Muscle of leg (tissue), 11 donors: Measurements from ENCODE around the gene TRRAP. TPM values are rescaled to one million over a fixed set of nuclear protein-coding genes. Genes with fewer than 3 reads are reported as not detected.

Experiments used
- DNase-seq: peaks from one replicate; pipeline ENCODE4 v3.0.0; 2013
- H3K27ac ChIP-seq: one replicate; pipeline ENCODE4 v1.5.1; 2013; ENCODE audit warnings: mild to moderate bottlenecking, low read length, control low read depth
- H3K27me3 ChIP-seq: one replicate; pipeline ENCODE4 v1.6.1; 2013; ENCODE audit warnings: low read length; ENCODE audit not compliant: control insufficient read depth, insufficient read depth
- H3K36me3 ChIP-seq: one replicate; pipeline ENCODE4 v1.6.1; 2013; ENCODE audit warnings: low read length; ENCODE audit not compliant: control insufficient read depth, insufficient read depth
- H3K4me1 ChIP-seq: one replicate; pipeline ENCODE4 v1.6.1; 2013; ENCODE audit warnings: low read length; ENCODE audit not compliant: control insufficient read depth, insufficient read depth
- H3K4me3 ChIP-seq: one replicate; pipeline ENCODE4 v1.5.1; 2013; ENCODE audit warnings: low read length, control low read depth
- H3K9me3 ChIP-seq: replicated peaks from 2 replicates; pipeline ENCODE4 v1.6.1; 2013; ENCODE audit warnings: low read depth, low read length; ENCODE audit not compliant: control insufficient read depth
- WGBS: methylation state at CpG from one replicate; pipeline ENCODE4 v1.1.5; 2013; ENCODE audit warnings: missing lambda C conversion rate; ENCODE audit not compliant: insufficient coverage; 5-methylcytosine and 5-hydroxymethylcytosine counted together
- polyA plus RNA-seq, 8 donors: library from polyadenylated mRNA; unstranded; fragments of 120-200 nt; gene quantifications; one replicate each; pipeline versions ENCODE4 v1.2.1 to v1.2.3, GENCODE V29; 2013; ENCODE audit warnings: inconsistent platforms in 1 of 8, low replicate concordance in 1 of 8; ENCODE audit not compliant: insufficient read length in 8 of 8, insufficient read depth in 1 of 8
- total RNA-seq: library from RNA; stranded (reverse); fragments of 120-200 nt; gene quantifications from one replicate; pipeline ENCODE4 v1.2.4, GENCODE V29; 2013

TRRAP gene
- total and polyA plus RNA-seq, 9 donors, result 13.6 to 30.3 (median 24.3) TPM

DNA sequence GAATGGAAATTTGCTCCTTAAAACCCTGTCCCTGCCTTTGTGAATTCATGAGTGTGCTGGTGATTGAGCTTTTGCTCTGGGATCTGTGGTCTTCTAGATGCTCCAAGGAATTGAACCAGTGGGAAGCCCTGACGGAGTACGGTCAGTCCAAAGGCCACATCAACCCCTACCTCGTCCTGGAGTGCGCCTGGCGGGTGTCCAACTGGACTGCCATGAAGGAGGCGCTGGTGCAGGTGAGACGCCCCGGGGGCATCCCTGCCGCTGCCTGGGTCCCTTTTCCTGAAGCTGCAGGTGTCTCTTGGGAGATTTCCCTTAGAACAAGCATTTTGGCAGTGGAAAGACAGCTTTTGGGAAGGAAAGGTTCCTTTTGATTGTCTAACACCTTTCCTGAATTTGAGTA is 100.3 kb downstream of the TRRAP start:
- Histone ChIP-seq H3K4me1 (no peaks in the 10 kb centered on the region), H3K4me3 (no peak overlapping the region), H3K27ac (no peak overlapping the region), H3K9me3 (no peaks in the 10 kb centered on the region), H3K27me3 (no peaks in the 10 kb centered on the region), H3K36me3 (peaks cover 85% of the 10 kb centered on the region)
- 93% methylated on average over 8 of the region's 9 CpGs for WGBS
- no peak for DNase-seq

GRCh38 chr7:98981701-98982100 is 103.4 kb downstream of the TRRAP start:
- WGBS, result 93% methylated on average over 23 of the region's 23 CpGs
- Histone ChIP-seq H3K9me3 (no peaks in the 10 kb centered on the region), H3K36me3 (peaks cover 77% of the 10 kb centered on the region), H3K27me3 (no peaks in the 10 kb centered on the region), H3K27ac (no peak overlapping the region), H3K4me1 (no peaks in the 10 kb centered on the region), H3K4me3 (no peak overlapping the region)
- DNase-seq, result no peak

DNA sequence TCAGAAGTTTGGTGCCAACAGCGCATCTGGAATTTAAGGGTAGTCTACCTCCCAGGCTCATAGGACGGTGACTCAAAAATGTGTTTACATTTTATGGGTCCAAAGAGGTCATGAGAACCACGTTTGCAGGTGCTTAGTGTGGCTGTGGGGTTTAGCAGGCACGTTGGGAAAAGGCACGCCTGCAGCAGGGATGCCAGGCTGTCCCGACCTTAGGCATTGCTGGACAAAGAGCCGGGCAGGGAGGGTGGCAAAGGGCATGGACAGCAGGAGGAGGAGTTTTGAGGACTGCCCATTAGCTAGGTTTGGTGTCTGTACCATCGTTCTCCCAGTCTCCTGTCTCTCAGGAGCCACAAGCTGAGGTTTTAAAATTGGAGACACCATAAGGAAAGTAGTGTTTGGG is 104.4 kb downstream of the TRRAP start:
- H3K27ac ChIP-seq, result no peak overlapping the region
- 89% methylated on average over 8 of the region's 8 CpGs for WGBS
- peaks cover 68% of the 10 kb centered on the region for H3K36me3 ChIP-seq
- no peaks in the 10 kb centered on the region for H3K4me1 ChIP-seq
- no peak overlapping the region for H3K4me3 ChIP-seq
- H3K27me3 ChIP-seq, result no peaks in the 10 kb centered on the region
- H3K9me3 ChIP-seq, result no peaks in the 10 kb centered on the region
- DNase-seq, result no peak

DNA sequence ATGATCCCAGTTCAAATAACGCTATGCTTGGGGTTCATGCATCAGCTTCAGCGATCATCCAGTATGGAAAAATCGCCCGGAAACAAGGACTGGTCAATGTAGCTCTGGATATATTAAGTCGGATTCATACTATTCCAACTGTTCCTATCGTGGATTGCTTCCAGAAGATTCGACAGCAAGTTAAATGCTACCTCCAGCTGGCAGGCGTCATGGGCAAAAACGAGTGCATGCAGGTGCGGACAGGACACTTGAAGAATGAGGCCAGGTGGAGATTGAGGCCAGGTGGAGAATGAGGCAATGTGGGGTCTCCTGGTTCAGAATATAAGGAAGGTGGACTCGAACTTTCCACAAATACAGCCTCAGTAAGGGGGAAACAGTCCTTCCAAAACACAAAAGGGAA is 105.8 kb downstream of the TRRAP start:
- H3K4me1 ChIP-seq, result no peaks in the 10 kb centered on the region
- DNase-seq, result no peak
- H3K27me3 ChIP-seq, result no peaks in the 10 kb centered on the region
- H3K27ac ChIP-seq, result no peak overlapping the region
- no peaks in the 10 kb centered on the region for H3K9me3 ChIP-seq
- H3K36me3 ChIP-seq, result peaks cover 67% of the 10 kb centered on the region
- H3K4me3 ChIP-seq, result no peak overlapping the region
- WGBS, result 88% methylated on average over 6 of the region's 11 CpGs

GRCh38 chr7:98985406-98985805 is 107.1 kb downstream of the TRRAP start:
- Histone ChIP-seq H3K27ac (no peak overlapping the region), H3K27me3 (no peaks in the 10 kb centered on the region), H3K4me1 (no peaks in the 10 kb centered on the region), H3K4me3 (no peak overlapping the region), H3K36me3 (peaks cover 70% of the 10 kb centered on the region), H3K9me3 (no peaks in the 10 kb centered on the region)
- DNase-seq, result no peak
- WGBS, result 92% methylated on average over 2 of the region's 4 CpGs

DNA sequence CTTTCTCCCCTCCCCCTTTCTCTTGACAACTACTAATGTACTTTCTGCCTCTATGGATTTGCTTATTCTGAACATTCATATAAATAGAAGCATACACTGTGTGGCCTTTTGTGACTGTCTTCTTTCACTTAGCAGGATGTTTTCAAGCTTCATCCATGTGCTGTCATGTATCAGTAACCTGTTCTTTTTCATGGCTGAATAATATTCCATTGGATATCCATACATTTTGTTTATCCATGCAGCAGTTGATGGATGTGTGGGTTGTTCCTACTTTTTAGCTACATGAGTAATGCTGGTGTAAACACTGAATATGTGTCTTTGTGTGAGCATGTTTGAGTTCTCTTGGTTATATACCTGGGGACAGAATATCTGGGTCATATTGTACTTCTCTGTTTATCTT is 107.6 kb downstream of the TRRAP start:
- no peak for DNase-seq
- Histone ChIP-seq H3K36me3 (peaks cover 71% of the 10 kb centered on the region), H3K4me1 (no peaks in the 10 kb centered on the region), H3K27ac (no peak overlapping the region), H3K9me3 (no peaks in the 10 kb centered on the region), H3K4me3 (no peak overlapping the region), H3K27me3 (no peaks in the 10 kb centered on the region)

DNA sequence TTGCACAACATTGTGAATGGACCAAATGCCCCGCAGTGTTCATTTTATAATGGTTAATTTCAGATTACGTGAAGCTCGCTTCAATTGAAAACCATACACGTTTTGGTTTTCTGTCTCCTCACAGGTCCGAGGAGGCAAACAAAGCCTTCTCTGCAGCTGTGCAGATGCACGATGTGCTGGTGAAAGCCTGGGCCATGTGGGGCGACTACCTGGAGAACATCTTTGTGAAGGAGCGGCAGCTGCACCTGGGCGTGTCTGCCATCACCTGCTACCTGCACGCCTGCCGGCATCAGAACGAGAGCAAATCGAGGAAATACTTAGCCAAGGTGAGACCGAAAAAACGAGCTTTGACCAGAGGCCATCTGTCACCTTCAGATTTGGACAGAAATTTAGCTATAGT is 110.3 kb downstream of the TRRAP start:
- Histone ChIP-seq H3K27ac (no peak overlapping the region), H3K27me3 (no peaks in the 10 kb centered on the region), H3K36me3 (peaks cover 74% of the 10 kb centered on the region), H3K4me1 (no peaks in the 10 kb centered on the region), H3K4me3 (no peak overlapping the region), H3K9me3 (no peaks in the 10 kb centered on the region)
- no peak for DNase-seq
- WGBS, result 95% methylated on average over 15 of the region's 15 CpGs

GRCh38 chr7:98990356-98990755 is 112.0 kb downstream of the TRRAP start:
- Histone ChIP-seq H3K36me3 (peaks cover 79% of the 10 kb centered on the region), H3K9me3 (no peaks in the 10 kb centered on the region), H3K27me3 (no peaks in the 10 kb centered on the region), H3K4me1 (no peaks in the 10 kb centered on the region), H3K27ac (no peak overlapping the region), H3K4me3 (no peak overlapping the region)
- no peak for DNase-seq
- WGBS, result 97% methylated on average over 3 of the region's 6 CpGs

GRCh38 chr7:98991141-98991540 is 112.8 kb downstream of the TRRAP start:
- H3K4me1 ChIP-seq, result no peaks in the 10 kb centered on the region
- DNase-seq, result no peak
- H3K27me3 ChIP-seq, result no peaks in the 10 kb centered on the region
- H3K36me3 ChIP-seq, result peaks cover 79% of the 10 kb centered on the region
- 95% methylated on average over 14 of the region's 14 CpGs for WGBS
- no peak overlapping the region for H3K4me3 ChIP-seq
- no peaks in the 10 kb centered on the region for H3K9me3 ChIP-seq
- H3K27ac ChIP-seq, result no peak overlapping the region

DNA sequence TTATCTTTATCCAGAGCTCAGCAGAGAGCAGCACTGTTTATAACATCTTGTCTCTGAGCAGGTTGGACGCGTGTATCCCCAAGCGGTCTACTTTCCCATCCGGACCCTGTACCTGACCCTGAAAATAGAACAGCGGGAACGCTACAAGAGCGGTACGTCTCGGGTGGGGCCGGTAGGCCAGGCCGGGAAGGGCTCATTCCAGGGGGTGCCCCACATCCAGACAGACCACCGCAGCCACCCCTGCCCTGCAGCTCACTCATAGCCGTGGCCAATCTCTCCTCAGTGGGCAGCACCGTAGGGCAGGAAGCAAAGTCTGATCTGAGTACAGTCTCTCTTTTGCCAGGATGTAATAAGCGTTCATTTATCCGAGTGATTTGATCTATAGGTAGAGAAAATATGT is 113.7 kb downstream of the TRRAP start:
- DNase-seq, result no peak
- H3K4me1 ChIP-seq, result no peaks in the 10 kb centered on the region
- H3K4me3 ChIP-seq, result no peak overlapping the region
- 95% methylated on average over 13 of the region's 16 CpGs for WGBS
- H3K36me3 ChIP-seq, result peaks cover 80% of the 10 kb centered on the region
- no peak overlapping the region for H3K27ac ChIP-seq
- H3K9me3 ChIP-seq, result no peaks in the 10 kb centered on the region
- no peaks in the 10 kb centered on the region for H3K27me3 ChIP-seq
